Endodermal cell (in vitro differentiated cells): ENCODE measurements around the gene TYW1B. TPM values are rescaled to one million over a fixed set of nuclear protein-coding genes. Genes with fewer than 3 reads are reported as not detected.
A peak's percentile ranks its signal among the peaks of the same experiment; 100 is the strongest.
"Not testable (repeated sequence)": the region's sequence is repeated elsewhere in the genome, so short reads cannot be mapped to it uniquely, and the experiment has no call there.

Experiments used
- DNase-seq: peaks from one replicate; pipeline ENCODE4 v3.0.0-alpha.2; 2017
- H3K27ac ChIP-seq: 2 replicates; pipeline ENCODE4 v1.5.1; 2013; ENCODE audit warnings: mild to moderate bottlenecking, low read depth, low read length, moderate library complexity
- H3K27me3 ChIP-seq: 2 replicates; pipeline ENCODE4 v1.6.1; 2013; ENCODE audit warnings: mild to moderate bottlenecking, low read length, moderate library complexity; ENCODE audit not compliant: insufficient read depth, control insufficient read depth, poor library complexity, severe bottlenecking
- H3K36me3 ChIP-seq: 2 replicates; pipeline ENCODE4 v1.7.0; 2013; ENCODE audit warnings: mild to moderate bottlenecking, low read length, moderate library complexity; ENCODE audit not compliant: control insufficient read depth, insufficient read depth
- H3K4me1 ChIP-seq: one replicate; pipeline ENCODE4 v1.7.0; 2013; ENCODE audit warnings: low read length; ENCODE audit not compliant: control insufficient read depth, insufficient read depth
- H3K4me3 ChIP-seq: 2 replicates; pipeline ENCODE4 v1.5.1; 2013; ENCODE audit warnings: mild to moderate bottlenecking, low read length, moderate library complexity
- H3K9ac ChIP-seq: 2 replicates; pipeline ENCODE4 v1.6.1; 2013; ENCODE audit warnings: mild to moderate bottlenecking, low read length, moderate library complexity; ENCODE audit not compliant: poor library complexity, severe bottlenecking; ENCODE audit errors: extremely low read depth
- H3K9me3 ChIP-seq: 2 replicates; pipeline ENCODE4 v1.6.1; 2013; ENCODE audit warnings: mild to moderate bottlenecking, low read length, moderate library complexity; ENCODE audit not compliant: control insufficient read depth
- H3K27ac Mint-ChIP-seq: 2 replicates; pipeline ENCODE4 v1.8.0; 2020; ENCODE audit warnings: mixed read lengths
- H3K27me3 Mint-ChIP-seq: 2 replicates; pipeline ENCODE4 v1.8.0; 2021; ENCODE audit warnings: mild to moderate bottlenecking, mixed read lengths; ENCODE audit not compliant: insufficient read depth
- H3K36me3 Mint-ChIP-seq: 2 replicates; pipeline ENCODE4 v1.8.0; 2020; ENCODE audit warnings: low read depth, mixed read lengths
- H3K4me1 Mint-ChIP-seq: 2 replicates; pipeline ENCODE4 v1.8.0; 2020; ENCODE audit warnings: mixed read lengths
- H3K4me3 Mint-ChIP-seq: 2 replicates; pipeline ENCODE4 v1.8.0; 2020; ENCODE audit warnings: mild to moderate bottlenecking, moderate library complexity, mixed read lengths
- H3K9me3 Mint-ChIP-seq: 2 replicates; pipeline ENCODE4 v1.8.0; 2020; ENCODE audit warnings: mild to moderate bottlenecking, mixed read lengths
- CTCF ChIP-seq: fragments of 200-600 bp; sonication (generic); conservative IDR thresholded peaks from 2 replicates; pipeline ENCODE4 v1.5.0; 2021; ENCODE audit warnings: antibody characterized with exemption, mild to moderate bottlenecking
- WGBS, 2 experiments: methylation state at CpG; one replicate each; pipeline versions ENCODE4 v1.1.5 to v1.1.7; 2013; ENCODE audit warnings: missing lambda C conversion rate in 2 of 2, mixed read lengths in 1 of 2; ENCODE audit not compliant: insufficient coverage in 1 of 2, insufficient read length in 1 of 2; 5-methylcytosine and 5-hydroxymethylcytosine counted together
- total RNA-seq, 2 donors: library from RNA; stranded (reverse); fragmentation: NEBNext Ultra II Directional in 1 of 2; extraction: Animal tissue kit (Norgen Biotek cat#: 25700) in 1 of 2; gene quantifications; 2 replicates in 1 of 2; 3 replicates in 1 of 2; pipeline ENCODE4 v1.2.1, GENCODE V29; 2021

Gene TYW1B
- total RNA-seq, 2 donors from 2014 or later, result 3.7 to 3.9 TPM

GRCh38 chr7:72546586-72547237 is 281.3 kb downstream of the TYW1B start:
- H3K27ac ChIP-seq, H3K4me1 ChIP-seq, H3K9ac ChIP-seq, H3K4me3 Mint-ChIP-seq, H3K4me1 Mint-ChIP-seq, H3K36me3 Mint-ChIP-seq, H3K27me3 Mint-ChIP-seq, H3K36me3 ChIP-seq, H3K4me3 ChIP-seq, H3K27ac Mint-ChIP-seq, H3K9me3 ChIP-seq, H3K27me3 ChIP-seq: not testable (repeated sequence)
- H3K9me3 Mint-ChIP-seq, result peaks cover 14% of the 10 kb centered on the region
- peak; percentile 83 for DNase-seq
- 43 to 46% methylated on average over 2 to 8 of the region's 9 CpGs for WGBS, 2 experiments

- not testable (repeated sequence) for H3K9me3 ChIP-seq, H3K4me3 Mint-ChIP-seq, H3K4me1 Mint-ChIP-seq, H3K27me3 Mint-ChIP-seq, H3K27ac ChIP-seq, H3K27ac Mint-ChIP-seq, H3K36me3 Mint-ChIP-seq, H3K4me3 ChIP-seq, H3K27me3 ChIP-seq, H3K4me1 ChIP-seq, H3K36me3 ChIP-seq, DNase-seq, H3K9ac ChIP-seq, H3K9me3 Mint-ChIP-seq
- WGBS, 2 experiments, result 88% methylated on average over 2 of the region's 2 CpGs; no CpG with 5 or more reads in 1 of the 2 experiments
Observed at GRCh38 chr7:72544531-72544930, 283.5 kb downstream of the TYW1B start.

GRCh38 chr7:72540923-72541322 is 287.1 kb downstream of the TYW1B start:
- Histone ChIP-seq H3K9me3 (no peaks in the 10 kb centered on the region), H3K36me3 (no peaks in the 10 kb centered on the region), H3K4me1 (no peaks in the 10 kb centered on the region), H3K4me3 (no peak overlapping the region), H3K27me3 (no peaks in the 10 kb centered on the region), H3K9ac (no peak overlapping the region), H3K27ac (no peak overlapping the region)
- H3K4me3 Mint-ChIP-seq, result no peak overlapping the region
- H3K9me3 Mint-ChIP-seq, result no peaks in the 10 kb centered on the region
- H3K4me1 Mint-ChIP-seq, result no peaks in the 10 kb centered on the region
- DNase-seq, result no peak
- TF ChIP-seq CTCF, result no peak
- no peak overlapping the region for H3K27ac Mint-ChIP-seq
- H3K27me3 Mint-ChIP-seq, result no peaks in the 10 kb centered on the region
- WGBS, 2 experiments, result 91% methylated on average over 2 of the region's 2 CpGs; no CpG with 5 or more reads in 1 of the 2 experiments
- H3K36me3 Mint-ChIP-seq, result no peaks in the 10 kb centered on the region

DNA sequence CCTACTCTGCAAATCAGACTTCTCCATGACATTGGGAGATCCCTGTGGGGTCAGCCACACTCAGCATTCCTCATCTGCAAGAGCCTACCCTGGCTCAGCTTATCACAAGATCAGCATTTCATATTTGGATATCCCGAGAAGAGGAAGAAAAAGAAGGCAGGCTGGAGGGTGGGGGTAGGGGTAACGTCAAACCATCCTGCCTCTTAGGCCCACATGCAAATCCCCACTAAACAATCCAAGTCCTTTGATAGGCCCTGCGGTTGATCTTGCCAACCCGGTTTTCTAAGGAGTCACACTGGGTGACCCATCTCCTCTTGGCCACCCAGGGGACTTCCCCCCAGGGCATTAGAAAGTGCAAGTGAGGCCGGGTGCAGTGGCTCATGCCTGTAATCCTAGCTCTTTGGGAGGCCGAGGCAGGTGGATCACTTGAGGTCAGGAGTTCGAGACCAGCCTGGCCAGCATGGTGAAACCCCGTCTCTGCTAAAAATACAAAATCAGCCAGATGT is 287.8 kb downstream of the TYW1B start:
- Mint-ChIP-seq H3K4me1 (no peaks in the 10 kb centered on the region), H3K9me3 (no peaks in the 10 kb centered on the region), H3K27me3 (no peaks in the 10 kb centered on the region), H3K36me3 (no peaks in the 10 kb centered on the region), H3K27ac (no peak overlapping the region), H3K4me3 (no peak overlapping the region)
- H3K36me3 ChIP-seq, result no peaks in the 10 kb centered on the region
- H3K4me1 ChIP-seq, result no peaks in the 10 kb centered on the region
- H3K9me3 ChIP-seq, result no peaks in the 10 kb centered on the region
- H3K9ac ChIP-seq, result no peak overlapping the region
- H3K27ac ChIP-seq, result no peak overlapping the region
- 87 to 92% methylated on average over 4 to 8 of the region's 8 CpGs for WGBS, 2 experiments
- no peaks in the 10 kb centered on the region for H3K27me3 ChIP-seq
- TF ChIP-seq CTCF, result no peak
- H3K4me3 ChIP-seq, result no peak overlapping the region
- DNase-seq, result no peak
